H1 (cell line): Measurements from ENCODE around the gene LBX2. TPM values are rescaled to one million over a fixed set of nuclear protein-coding genes. Genes with fewer than 3 reads are reported as not detected.

ENCODE experiments used
- CTCF ChIA-PET: fragments of 300-600 bp; sonication (Branson Sonifier 250); formaldehyde crosslinking; loops from one replicate; lab custom pipeline; 2021; ENCODE audit not compliant: partially characterized antibody; lab: Charles Lee
- POLR2A ChIA-PET: fragments of 300-600 bp; sonication (Branson Sonifier 250); formaldehyde crosslinking; loops from one replicate; lab custom pipeline; 2021; ENCODE audit warnings: inconsistent platforms; ENCODE audit not compliant: partially characterized antibody; lab: Charles Lee
- DNase-seq, 2 experiments: peaks; one replicate each; pipeline versions ENCODE4 v3.0.0 to v3.0.0-alpha.2; 2010 to 2022; ENCODE audit warnings: low spot score in 2 of 2, low read depth in 1 of 2, mixed read lengths in 1 of 2
- FAIRE-seq: peaks from 2 replicates; lab custom pipeline; 2011; peaks lifted over from hg19 to GRCh38; lab: Jason Lieb, UNC
- H2AFZ ChIP-seq: 2 replicates; pipeline ENCODE4 v1.8.1; 2012; ENCODE audit warnings: low read length, inconsistent platforms
- H2AK5ac ChIP-seq: 2 replicates; pipeline ENCODE4 v1.6.1; 2013; ENCODE audit warnings: low read depth, low read length
- H2BK120ac ChIP-seq: replicated peaks from 2 replicates; pipeline ENCODE3; 2013; ENCODE audit warnings: low read depth, low read length, inconsistent platforms
- H2BK12ac ChIP-seq: 2 replicates; pipeline ENCODE4 v1.6.1; 2013; ENCODE audit warnings: low read depth, low read length
- H2BK15ac ChIP-seq: 2 replicates; pipeline ENCODE4 v1.6.1; 2013; ENCODE audit warnings: low read length
- H2BK20ac ChIP-seq: 2 replicates; pipeline ENCODE4 v1.6.1; 2013; ENCODE audit warnings: low read length
- H2BK5ac ChIP-seq: 2 replicates; pipeline ENCODE4 v1.6.1; 2013; ENCODE audit warnings: low read depth, low read length
- H3K14ac ChIP-seq: 2 replicates; pipeline ENCODE4 v1.6.1; 2013; ENCODE audit warnings: inconsistent platforms; ENCODE audit not compliant: insufficient read length
- H3K18ac ChIP-seq: 2 replicates; pipeline ENCODE4 v1.6.1; 2013; ENCODE audit warnings: low read length; ENCODE audit errors: extremely low read depth
- H3K23ac ChIP-seq: 2 replicates; pipeline ENCODE4 v1.6.1; 2013; ENCODE audit warnings: inconsistent platforms; ENCODE audit not compliant: insufficient read length
- H3K23me2 ChIP-seq: 2 replicates; pipeline ENCODE4 v1.6.1; 2013; ENCODE audit warnings: low read depth, low read length
- H3K27ac ChIP-seq: 2 replicates; pipeline ENCODE4 v1.6.1; 2011; ENCODE audit warnings: low read depth, low read length, inconsistent platforms
- H3K27me3 ChIP-seq, 4 experiments: replicated peaks in 1 of 4; 1 replicate in 1 of 4; 2 replicates in 3 of 4; pipeline versions ENCODE4 v1.6.1 to v1.8.1; 2011 to 2013; ENCODE audit warnings: low read length in 3 of 4, mild to moderate bottlenecking in 3 of 4, inconsistent platforms in 2 of 4, mixed read lengths in 2 of 4, moderate library complexity in 1 of 4; ENCODE audit not compliant: control insufficient read depth in 3 of 4, insufficient read depth in 3 of 4; ENCODE audit errors: extremely low read depth in 1 of 4
- H3K36me3 ChIP-seq, 4 experiments: 2 replicates each; pipeline versions ENCODE4 v1.6.1 to v1.8.1; 2011 to 2013; ENCODE audit warnings: mild to moderate bottlenecking in 4 of 4, low read length in 3 of 4, moderate library complexity in 2 of 4, control low read depth in 1 of 4, inconsistent platforms in 1 of 4; ENCODE audit not compliant: insufficient read depth in 4 of 4, control insufficient read depth in 2 of 4
- H3K4ac ChIP-seq: replicated peaks from 2 replicates; pipeline ENCODE3; 2013; ENCODE audit warnings: low read length, low read depth, mixed read lengths, inconsistent platforms; ENCODE audit not compliant: insufficient read length
- H3K4me1 ChIP-seq, 4 experiments: replicated peaks in 1 of 4; 1 replicate in 1 of 4; 2 replicates in 3 of 4; pipeline versions ENCODE4 v1.6.1 to v1.8.1; 2011 to 2013; ENCODE audit warnings: low read length in 3 of 4, inconsistent platforms in 2 of 4, mixed read lengths in 1 of 4; ENCODE audit not compliant: insufficient read depth in 4 of 4, control insufficient read depth in 3 of 4
- H3K4me2 ChIP-seq, 2 experiments: 2 replicates each; pipeline versions ENCODE4 v1.6.1 to v1.8.1; 2011 to 2013; ENCODE audit warnings: low read depth in 2 of 2, low read length in 2 of 2, control low read depth in 1 of 2, inconsistent platforms in 1 of 2, mild to moderate bottlenecking in 1 of 2; ENCODE audit not compliant: insufficient read depth in 1 of 2
- H3K4me3 ChIP-seq, 4 experiments: fragments of 200-600, 300-600 bp in 1 of 4; sonication (generic), shearing (Covaris generic), sonication (Bioruptor Twin) in 1 of 4; 2 replicates each; pipeline versions ENCODE4 v1.5.1 to v1.8.1; 2011 to 2016; ENCODE audit warnings: low read length in 4 of 4, low read depth in 3 of 4, control low read depth in 2 of 4, inconsistent platforms in 2 of 4, mild to moderate bottlenecking in 2 of 4, mixed read lengths in 1 of 4, moderate library complexity in 1 of 4; ENCODE audit not compliant: insufficient read depth in 2 of 4; ENCODE audit errors: extremely low read depth in 1 of 4
- H3K56ac ChIP-seq: replicated peaks from 2 replicates; pipeline ENCODE3; 2013; ENCODE audit warnings: low read depth, mild to moderate bottlenecking, mixed read lengths, low read length, inconsistent platforms; ENCODE audit not compliant: insufficient read length
- H3K79me1 ChIP-seq: 2 replicates; pipeline ENCODE4 v1.6.1; 2013; ENCODE audit warnings: low read depth, low read length, control low read depth
- H3K79me2 ChIP-seq, 2 experiments: 2 replicates each; pipeline versions ENCODE4 v1.6.1 to v1.8.1; 2012 to 2013; ENCODE audit warnings: low read length in 2 of 2, mild to moderate bottlenecking in 2 of 2, inconsistent platforms in 1 of 2; ENCODE audit not compliant: insufficient read depth in 2 of 2, control insufficient read depth in 1 of 2
- H3K9ac ChIP-seq, 4 experiments: replicated peaks in 1 of 4; 1 replicate in 1 of 4; 2 replicates in 3 of 4; pipeline versions ENCODE4 v1.6.1 to v1.8.1; 2011 to 2013; ENCODE audit warnings: low read depth in 3 of 4, low read length in 3 of 4, control low read depth in 2 of 4, mild to moderate bottlenecking in 2 of 4, moderate library complexity in 2 of 4, inconsistent platforms in 1 of 4; ENCODE audit errors: extremely low read depth in 1 of 4
- H3K9me3 ChIP-seq, 2 experiments: 2 replicates each; pipeline versions ENCODE4 v1.6.1 to v1.8.1; 2012 to 2013; ENCODE audit warnings: mild to moderate bottlenecking in 2 of 2, moderate library complexity in 2 of 2, control low read depth in 1 of 2, inconsistent platforms in 1 of 2, low read depth in 1 of 2, low read length in 1 of 2, mixed read lengths in 1 of 2; ENCODE audit not compliant: insufficient read depth in 2 of 2
- H4K20me1 ChIP-seq, 2 experiments: replicated peaks in 1 of 2; 2 replicates each; pipeline versions ENCODE3 to v1.8.1; 2011 to 2013; ENCODE audit warnings: inconsistent platforms in 2 of 2, low read length in 2 of 2, mild to moderate bottlenecking in 1 of 2; ENCODE audit not compliant: insufficient read depth in 2 of 2, control insufficient read depth in 1 of 2
- H4K5ac ChIP-seq: 2 replicates; pipeline ENCODE4 v1.6.1; 2013; ENCODE audit warnings: low read length, low read depth, mixed read lengths, inconsistent platforms; ENCODE audit not compliant: insufficient read length
- H4K8ac ChIP-seq: 2 replicates; pipeline ENCODE4 v1.8.0; 2013; ENCODE audit warnings: mild to moderate bottlenecking, moderate library complexity, low read length, inconsistent platforms; ENCODE audit not compliant: insufficient read depth; ENCODE audit errors: extremely low read depth
- H4K91ac ChIP-seq: replicated peaks from 2 replicates; pipeline ENCODE3; 2013; ENCODE audit warnings: low read length, mixed read lengths, inconsistent platforms; ENCODE audit not compliant: insufficient read length
- SIX5 ChIP-seq: IDR thresholded peaks from 2 replicates; pipeline ENCODE4 v1.6.1; 2011; ENCODE audit warnings: mild to moderate bottlenecking, low read depth, low read length
- WGBS, 2 experiments: shearing (Covaris generic) in 1 of 2; methylation state at CpG; one replicate each; pipeline versions ENCODE4 v1.1.6 to v1.1.7; 2013 to 2015; ENCODE audit warnings: low lambda C conversion rate in 2 of 2, mixed read lengths in 2 of 2, inconsistent platforms in 1 of 2, low coverage in 1 of 2, missing lambda C conversion rate in 1 of 2; ENCODE audit not compliant: insufficient replicate concordance in 2 of 2, insufficient coverage in 1 of 2, insufficient read length in 1 of 2; ENCODE audit errors: extremely low coverage in 1 of 2, missing lambda C conversion rate in 1 of 2; 5-methylcytosine and 5-hydroxymethylcytosine counted together
- polyA plus RNA-seq, 7 experiments: library from polyadenylated mRNA; depleted of rRNA in 3 of 7; stranded (reverse) in 5 of 7; unstranded in 2 of 7; fragments of >200 nt in 5 of 7; fragments of 200-250 nt in 2 of 7; gene quantifications; 1 replicate in 5 of 7; 2 replicates in 1 of 7; 4 replicates in 1 of 7; pipeline versions ENCODE4 v1.2.1 to v1.2.3, GENCODE V29; 2011 to 2013; ENCODE audit warnings: missing spikeins in 2 of 7, mixed read lengths in 2 of 7
- total RNA-seq: library from RNA; stranded (reverse); fragmentation: NEBNext Ultra II Directional; extraction: Animal tissue kit (Norgen Biotek cat#: 25700); gene quantifications from 2 replicates; pipeline ENCODE4 v1.2.1, GENCODE V29; 2021
- TF ChIP-seq, protein P1 (sequence below), 3 experiments: IDR thresholded peaks; 1 replicate in 2 of 3; 2 replicates in 1 of 3; pipeline versions ENCODE4 v1.5.1 to v1.6.1; 2011; ENCODE audit warnings: low read length in 3 of 3, mild to moderate bottlenecking in 3 of 3, inconsistent platforms in 2 of 3, low read depth in 1 of 3, moderate library complexity in 1 of 3; ENCODE audit not compliant: insufficient read depth in 1 of 3; ENCODE audit errors: control extremely low read depth in 1 of 3

Gene LBX2
- total and polyA plus RNA-seq, 2 of the 8 experiments (the other 6 are each of a cell fraction or from before 2014, with no cell fraction given) = 0.27 TPM; not detected in 1

DNA sequence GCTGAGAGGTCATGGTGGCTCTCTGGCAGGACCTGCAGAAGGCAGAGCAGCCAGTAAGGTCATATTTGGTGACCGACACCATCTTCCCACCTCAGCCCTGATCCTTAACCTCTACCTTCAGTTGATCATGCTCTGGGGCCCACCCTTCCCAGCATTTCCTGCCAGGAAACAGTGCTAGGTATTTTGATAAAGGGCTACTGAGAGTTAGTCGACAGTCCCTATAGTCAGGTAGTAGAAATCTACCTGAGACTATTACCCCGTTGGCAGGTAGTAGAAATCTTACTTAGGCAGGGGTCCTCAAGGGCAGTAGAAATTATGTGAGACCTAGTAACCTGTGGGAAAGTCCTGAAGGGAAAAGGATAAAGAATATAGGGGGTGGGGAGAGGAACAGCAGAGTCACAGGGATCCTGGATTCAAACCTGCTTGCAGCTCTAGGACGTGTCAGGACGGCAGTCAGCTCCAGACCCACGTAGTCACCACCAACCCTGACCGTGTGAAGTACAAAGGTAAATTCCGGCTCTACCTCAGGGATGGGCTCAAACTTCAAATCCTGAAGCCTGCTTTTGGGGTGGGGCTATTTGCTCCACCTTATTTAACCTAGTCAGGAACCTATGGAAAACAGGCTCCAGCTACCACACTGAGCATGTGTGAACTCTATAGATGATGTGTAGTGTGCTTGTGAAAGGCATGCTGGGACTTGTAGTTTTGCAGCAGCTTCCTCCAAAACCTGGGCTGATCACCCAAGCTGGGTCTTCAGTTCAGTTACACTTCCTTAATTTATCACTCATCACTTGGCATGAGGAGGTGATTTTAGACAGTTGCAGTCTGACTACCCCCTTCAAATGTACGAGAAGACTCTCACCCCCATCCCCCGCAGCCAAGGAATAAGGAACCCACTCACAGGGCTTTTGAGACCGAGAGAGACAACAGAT, 26.6 kb upstream of the LBX2 start, which contains the start of gene DQX1:
TSS of gene DQX1 (minus strand) at position 515 of the 932 bp plus-strand sequence. CDS start at position 13, 502 bp downstream.
- Histone ChIP-seq H3K27me3 (peaks cover 0 to 10% (median 3%) of the 10 kb centered on the region in 4 experiments; a peak in 4 of 7 replicates), H3K79me1 (peaks cover 8% of the 10 kb centered on the region), H4K5ac (no peak within 1 kb of the TSS), H2BK15ac (0 out of 2 replicates have a peak within 1 kb of the TSS, but pooled peaks have one; percentile 88), H3K79me2 (peaks cover 0 to 18% of the 10 kb centered on the region in 2 experiments; a peak in 2 of 4 replicates), H4K8ac (0 out of 2 replicates have a peak within 1 kb of the TSS, but pooled peaks have one; percentile 31), H3K27ac (no peak within 1 kb of the TSS), H3K36me3 (peaks cover 5 to 18% (median 13%) of the 10 kb centered on the region in 4 experiments; a peak in 6 of 8 replicates), H3K23me2 (peaks cover 9% of the 10 kb centered on the region; the same call in 1 of the 2 replicates), H3K4ac (no peak within 1 kb of the TSS), H3K4me2 (no peak within 1 kb of the TSS), H3K4me1 (peaks cover 3 to 13% (median 6%) of the 10 kb centered on the region in 4 experiments; a peak in 6 of 7 replicates), H3K14ac (no peak within 1 kb of the TSS), H3K9ac (no peak within 1 kb of the TSS), H2BK12ac (no peak within 1 kb of the TSS), H4K20me1 (peaks cover 3% of the 10 kb centered on the region in 2 experiments), H2AK5ac (no peak within 1 kb of the TSS), H3K23ac (no peak within 1 kb of the TSS), H3K56ac (no peak within 1 kb of the TSS), H3K4me3 (no peak within 1 kb of the TSS), H3K18ac (no peak within 1 kb of the TSS), H4K91ac (no peak within 1 kb of the TSS), H3K9me3 (no peaks in the 10 kb centered on the region), H2BK5ac (no peak within 1 kb of the TSS; the same call in 1 of the 2 replicates), H2BK20ac (no peak within 1 kb of the TSS), H2AFZ (no peak within 1 kb of the TSS), H2BK120ac (no peak within 1 kb of the TSS)
- DNase-seq = peak in 1 of 2 experiments; percentile 49
- WGBS, 2 experiments = 90% methylated on average over 11 of the region's 11 CpGs; no CpG with 5 or more reads in 1 of the 2 experiments
- POLR2A ChIA-PET = interaction anchor here (1.0 to 1.6 kb wide), 9 partner anchors 10 to 43 kb away, joined by 3 to 6 read pairs (median 4); partner anchors contain the start of genes CCDC142, PCGF1, TLX2 and TTC31
- FAIRE-seq = peak; percentile 84
- CTCF ChIA-PET = interaction anchor here (1.0 to 1.7 kb wide), 7 partner anchors 11 to 65 kb away, joined by 3 to 11 read pairs (median 3); no protein-coding TSS in a partner anchor
- TF ChIP-seq, protein P1, sequence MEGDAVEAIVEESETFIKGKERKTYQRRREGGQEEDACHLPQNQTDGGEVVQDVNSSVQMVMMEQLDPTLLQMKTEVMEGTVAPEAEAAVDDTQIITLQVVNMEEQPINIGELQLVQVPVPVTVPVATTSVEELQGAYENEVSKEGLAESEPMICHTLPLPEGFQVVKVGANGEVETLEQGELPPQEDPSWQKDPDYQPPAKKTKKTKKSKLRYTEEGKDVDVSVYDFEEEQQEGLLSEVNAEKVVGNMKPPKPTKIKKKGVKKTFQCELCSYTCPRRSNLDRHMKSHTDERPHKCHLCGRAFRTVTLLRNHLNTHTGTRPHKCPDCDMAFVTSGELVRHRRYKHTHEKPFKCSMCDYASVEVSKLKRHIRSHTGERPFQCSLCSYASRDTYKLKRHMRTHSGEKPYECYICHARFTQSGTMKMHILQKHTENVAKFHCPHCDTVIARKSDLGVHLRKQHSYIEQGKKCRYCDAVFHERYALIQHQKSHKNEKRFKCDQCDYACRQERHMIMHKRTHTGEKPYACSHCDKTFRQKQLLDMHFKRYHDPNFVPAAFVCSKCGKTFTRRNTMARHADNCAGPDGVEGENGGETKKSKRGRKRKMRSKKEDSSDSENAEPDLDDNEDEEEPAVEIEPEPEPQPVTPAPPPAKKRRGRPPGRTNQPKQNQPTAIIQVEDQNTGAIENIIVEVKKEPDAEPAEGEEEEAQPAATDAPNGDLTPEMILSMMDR (IDR thresholded peaks at IDR 0.05; ENCODE audit: control extremely low read depth in 1 of 3, insufficient read depth in 1 of 3, low read depth in 1 of 3, low read length in 3 of 3) = no peak
- peak; percentile 69 for TF ChIP-seq SIX5
